Hepatic stellate cell (primary cell): Measurements from ENCODE around the gene RFNG.

Experiments
- DNase-seq: peaks from one replicate; pipeline ENCODE4 v3.0.0; 2011; ENCODE audit warnings: low spot score

RFNG gene

GRCh38 chr17:82058230-82058854, 6.7 kb upstream of the RFNG start:
- no peak for DNase-seq

DNA sequence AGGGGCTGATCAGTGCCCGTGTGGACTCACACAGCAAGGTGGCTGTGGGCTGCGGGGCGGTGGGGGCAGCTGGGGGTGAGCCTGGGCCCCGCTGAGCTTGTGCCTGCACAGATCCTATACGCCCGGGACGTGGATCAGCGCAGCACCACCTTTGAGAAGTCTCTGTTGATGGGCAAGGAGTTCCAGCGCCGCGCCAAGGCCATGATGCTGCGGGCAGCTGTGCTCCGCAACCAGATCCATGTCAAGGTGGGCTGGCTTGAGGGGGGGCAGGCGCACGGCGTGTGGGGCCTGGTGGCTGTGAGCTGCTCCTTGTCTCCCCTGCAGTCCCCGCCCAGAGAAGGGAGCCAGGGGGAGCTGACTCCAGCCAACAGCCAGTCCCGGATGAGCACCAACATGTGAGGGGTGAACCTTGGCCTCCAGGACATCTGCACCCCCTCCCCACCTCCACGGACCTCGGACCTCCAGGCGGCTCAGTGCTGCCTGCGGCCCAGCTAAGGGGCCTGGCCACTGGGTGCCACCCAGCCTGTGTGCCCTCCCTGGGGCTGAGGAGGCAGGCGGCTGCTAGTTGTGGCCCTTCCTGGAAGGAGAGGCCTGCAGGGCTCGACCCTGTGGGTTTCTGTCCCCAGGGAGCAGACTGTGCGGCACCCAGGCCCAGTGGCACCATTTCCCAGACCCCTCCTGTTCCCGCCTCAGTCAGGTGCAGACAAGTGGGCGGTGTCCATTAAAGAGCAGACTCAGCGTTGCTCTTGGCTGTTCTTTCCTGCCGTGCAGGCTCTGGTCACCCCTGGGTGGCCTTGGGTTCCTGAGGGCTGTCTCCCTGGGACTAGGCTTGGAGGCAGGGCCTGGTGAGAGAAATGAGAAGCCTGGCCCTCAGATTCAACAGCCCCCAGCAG, 5.4 kb upstream of the RFNG start:
- DNase-seq, result no peak

GRCh38 chr17:82055965-82056728, 4.5 kb upstream of the RFNG start:
- no peak for DNase-seq

DNA sequence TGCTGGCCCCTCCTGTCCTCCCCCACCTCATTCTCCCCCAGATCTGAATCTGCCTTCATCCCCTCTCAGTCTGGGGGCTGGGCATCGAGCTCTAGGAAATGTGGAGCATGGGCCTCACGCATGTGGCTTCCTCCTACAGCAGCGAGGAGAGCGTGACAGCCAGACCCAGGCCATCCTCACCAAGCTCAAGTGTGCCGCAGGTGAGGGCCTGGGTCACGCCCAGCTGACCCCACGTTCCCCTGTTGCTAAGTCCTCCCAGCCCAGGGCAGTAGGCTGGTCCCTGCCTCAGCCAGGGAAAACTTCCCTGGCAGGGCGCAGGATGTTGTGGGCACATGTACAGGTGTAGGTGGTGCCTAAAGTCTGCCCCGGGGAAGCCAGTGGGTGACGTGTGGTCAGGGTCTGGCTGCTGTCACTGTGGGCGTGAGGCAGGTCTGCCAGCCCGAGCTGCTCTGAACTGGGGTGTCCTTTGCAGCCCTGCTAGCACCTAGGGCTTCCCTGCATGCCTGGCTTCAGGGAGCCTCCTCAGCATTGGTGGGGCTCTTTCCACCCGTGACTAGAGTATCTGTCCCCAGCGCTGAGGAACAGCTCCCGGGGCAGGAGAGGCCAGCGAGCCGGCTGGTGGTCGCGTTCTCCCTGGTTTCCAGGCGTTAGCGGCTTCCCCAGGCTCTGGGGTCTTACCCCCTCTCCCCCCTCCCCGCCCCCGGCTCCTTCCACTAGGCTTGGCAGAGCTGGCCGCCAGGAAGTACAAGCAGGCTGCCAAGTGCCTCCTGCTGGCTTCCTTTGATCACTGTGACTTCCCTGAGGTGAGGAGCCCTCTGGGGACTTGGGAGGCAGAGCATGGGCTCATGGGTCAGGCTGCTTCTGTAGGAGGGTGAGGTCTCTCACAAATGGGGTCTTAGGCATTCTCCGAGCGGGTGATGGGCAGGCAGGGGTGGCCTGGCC, 3.7 kb upstream of the RFNG start:
- no peak for DNase-seq

DNA sequence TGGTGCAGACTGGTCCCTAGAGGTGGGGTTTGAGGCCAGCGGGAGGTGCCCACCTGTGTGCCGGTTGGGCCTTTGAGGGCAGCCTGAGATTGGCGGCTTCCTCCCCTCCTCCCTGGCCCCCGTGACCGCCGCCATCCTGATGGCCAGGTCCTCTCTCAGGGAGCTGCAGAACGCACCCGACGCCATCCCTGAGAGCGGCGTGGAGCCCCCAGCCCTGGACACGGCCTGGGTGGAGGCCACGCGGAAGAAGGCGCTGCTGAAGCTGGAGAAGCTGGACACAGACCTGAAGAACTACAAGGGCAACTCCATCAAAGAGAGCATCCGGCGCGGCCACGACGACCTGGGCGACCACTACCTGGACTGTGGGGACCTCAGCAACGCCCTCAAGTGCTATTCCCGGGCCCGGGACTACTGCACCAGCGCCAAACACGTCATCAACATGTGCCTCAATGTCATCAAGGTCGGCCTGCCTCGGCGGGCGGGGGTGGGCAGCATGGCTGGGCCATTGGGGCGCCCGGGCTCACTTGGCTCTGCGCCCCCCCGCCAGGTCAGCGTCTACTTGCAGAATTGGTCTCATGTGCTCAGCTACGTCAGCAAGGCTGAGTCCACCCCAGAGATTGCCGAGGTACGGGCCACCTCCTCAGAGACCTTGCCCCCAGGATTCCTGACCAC, 2.9 kb upstream of the RFNG start:
- no peak for DNase-seq

- DNase-seq, result no peak
Measured at GRCh38 chr17:82053556-82054263, 2.1 kb upstream of the RFNG start.

DNA sequence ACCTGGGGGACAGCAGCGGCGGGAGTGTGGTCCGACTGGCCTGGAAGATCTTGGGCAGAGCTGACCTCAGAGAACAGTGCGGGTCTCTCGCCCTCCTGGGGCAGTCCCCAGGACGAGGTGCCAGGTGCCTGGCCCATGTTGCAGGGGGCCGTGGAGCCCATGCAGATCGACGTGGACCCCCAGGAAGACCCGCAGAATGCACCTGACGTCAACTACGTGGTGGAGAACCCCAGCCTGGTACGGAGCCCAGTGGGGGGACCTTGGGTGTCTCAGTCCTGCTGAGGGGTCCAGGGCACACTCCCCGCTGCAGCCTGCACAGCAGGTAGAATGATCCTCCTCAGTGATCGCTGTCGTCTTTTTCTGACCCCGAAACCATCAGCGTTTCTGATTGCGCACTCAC, 1.5 kb upstream of the RFNG start:
- no peak for DNase-seq

- DNase-seq, result peak; percentile 37
Measured at GRCh38 chr17:82052638-82053059, 1.0 kb upstream of the RFNG start.

- peak; percentile 29 for DNase-seq
Measured at GRCh38 chr17:82050761-82051641, 610 bp downstream of the RFNG start.

DNA sequence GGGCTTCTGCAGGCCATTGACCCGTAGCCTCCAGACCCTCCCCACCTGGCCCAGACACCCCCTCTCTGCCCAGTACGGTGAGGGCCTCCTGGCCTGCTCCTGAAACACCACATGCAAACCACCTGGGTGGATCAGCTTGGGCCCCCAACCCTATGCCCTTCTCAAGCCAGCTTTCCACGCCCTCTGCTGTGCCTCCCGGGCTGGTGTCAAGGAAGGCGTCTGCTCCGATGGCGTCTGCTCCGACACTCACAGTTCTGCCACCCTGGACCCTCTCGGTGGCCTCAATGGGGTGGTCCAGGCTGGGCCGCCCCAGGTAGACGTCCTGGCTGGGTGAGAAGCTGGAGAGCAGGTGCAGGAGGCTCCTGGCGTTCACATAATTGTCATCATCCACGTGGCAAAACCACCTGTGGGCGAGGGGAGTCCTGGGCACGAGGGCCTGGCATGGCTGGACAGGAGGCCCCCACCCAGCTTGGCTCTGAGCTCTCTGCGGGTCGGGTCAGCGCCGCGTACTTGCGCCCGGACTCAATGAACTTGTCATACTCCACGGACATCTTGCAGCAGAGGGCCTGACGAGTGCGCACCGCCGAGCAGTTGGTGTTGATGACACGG, 1.4 kb downstream of the RFNG start:
- DNase-seq, result no peak

GRCh38 chr17:82049521-82049971, 2.1 kb downstream of the RFNG start:
- no peak for DNase-seq

GRCh38 chr17:82049106-82049505, 2.5 kb downstream of the RFNG start:
- DNase-seq, result no peak

GRCh38 chr17:82048571-82048971, 3.0 kb downstream of the RFNG start:
- DNase-seq, result no peak

- no peak for DNase-seq
Measured at GRCh38 chr17:82047914-82048570, 3.6 kb downstream of the RFNG start.

GRCh38 chr17:82047379-82047778, 4.2 kb downstream of the RFNG start:
- DNase-seq, result no peak

GRCh38 chr17:82046903-82047302, 4.7 kb downstream of the RFNG start:
- DNase-seq, result no peak

GRCh38 chr17:82045936-82046484, 5.6 kb downstream of the RFNG start:
- DNase-seq, result no peak

DNA sequence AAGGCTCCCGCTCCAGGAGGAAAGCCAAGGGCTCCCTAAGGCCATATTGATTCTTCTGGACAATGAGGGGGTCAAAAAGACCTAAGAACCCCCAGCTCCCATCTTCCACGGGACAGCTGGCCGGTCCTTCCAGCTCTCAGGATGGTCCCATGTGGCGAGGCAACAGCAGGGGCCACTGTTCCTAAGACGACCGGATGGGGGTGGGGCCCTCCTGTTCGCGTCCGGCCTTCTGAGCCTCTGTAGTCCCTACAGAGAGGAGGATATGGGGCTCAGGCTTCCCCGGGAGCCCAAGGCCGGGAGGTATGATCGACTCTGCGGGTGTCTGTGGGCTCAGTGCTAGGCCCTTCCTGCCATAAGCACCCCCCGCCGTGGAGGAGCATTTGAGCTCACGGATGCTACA, 8.1 kb downstream of the RFNG start:
- DNase-seq, result no peak
